ENCODE data around the gene USP32.
"Not testable (repeated sequence)": the region's sequence is repeated elsewhere in the genome, so short reads cannot be mapped to it uniquely, and the experiment has no call there.

Gene USP32

DNA sequence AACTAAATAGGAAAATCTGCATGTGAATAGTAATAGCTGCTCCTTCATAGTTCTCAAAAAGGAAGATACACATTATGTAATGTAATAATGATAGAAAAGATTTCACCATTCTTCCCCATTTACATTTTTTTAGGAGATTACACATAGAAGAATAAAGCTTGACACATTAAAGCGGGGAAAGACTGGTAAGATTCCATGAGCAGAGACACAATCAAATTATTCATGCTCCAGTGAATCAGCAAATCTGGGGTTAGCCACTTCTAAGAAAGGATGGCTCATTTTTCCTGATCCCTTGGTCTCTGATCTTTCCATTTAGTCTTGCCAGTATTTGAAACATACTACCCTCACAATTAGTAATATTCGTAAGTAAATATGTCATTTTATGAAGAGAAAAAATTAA is 160.2 kb downstream of the USP32 start:
- no peak for DNase-seq (ENCODE audit: low read depth in 2 of 2)

GRCh38 chr17:60231234-60231633 is 160.7 kb downstream of the USP32 start:
- no peak for DNase-seq (ENCODE audit: low read depth in 2 of 2)

DNA sequence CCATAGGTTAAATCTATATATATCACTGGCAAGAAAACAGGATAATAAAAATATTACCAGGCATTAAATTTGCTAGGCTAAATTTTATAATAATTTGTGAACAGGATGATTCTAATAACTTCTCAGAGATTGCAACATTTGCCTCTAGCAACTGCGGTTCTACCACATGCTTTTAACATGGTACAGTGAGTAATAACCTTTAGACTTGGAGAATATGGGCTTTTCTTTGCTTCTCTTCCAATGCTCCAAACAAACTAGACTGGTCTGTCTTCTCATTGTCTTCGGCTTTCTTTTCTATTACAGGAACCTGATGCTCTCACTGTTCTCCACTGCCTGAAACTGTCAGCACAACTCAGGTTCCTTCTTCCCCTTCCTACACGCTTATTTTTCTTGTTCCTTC is 161.6 kb downstream of the USP32 start:
- DNase-seq (ENCODE audit: low read depth in 2 of 2), result no peak

DNA sequence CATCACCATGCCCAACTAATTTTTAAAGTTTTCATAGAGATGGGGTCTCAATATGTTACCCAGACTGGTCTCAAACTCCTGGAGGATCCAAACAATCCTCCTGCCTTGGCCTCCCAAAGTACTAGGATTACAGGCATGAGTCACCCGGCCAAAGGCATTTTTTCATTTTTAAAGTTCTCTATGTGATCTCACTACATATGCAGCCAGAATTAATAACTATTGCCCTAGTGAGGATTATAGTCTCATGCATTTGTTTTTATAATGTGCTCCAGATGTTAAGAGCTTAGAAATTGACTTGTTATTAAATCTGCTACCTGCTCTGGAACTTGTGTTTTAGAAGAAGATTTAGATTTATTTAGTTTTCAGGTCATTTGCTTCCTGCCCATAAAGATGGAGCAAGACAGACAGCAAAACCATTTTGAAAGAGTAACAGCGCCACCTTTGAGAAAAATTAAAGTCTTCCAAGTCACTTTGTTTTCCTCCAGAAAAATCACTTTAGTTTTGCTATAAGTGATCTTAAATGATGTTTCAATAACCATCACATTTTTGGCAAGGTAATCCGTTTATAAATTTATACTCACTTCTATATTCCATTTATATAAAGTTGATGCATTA is 162.6 kb downstream of the USP32 start:
- DNase-seq (ENCODE audit: low read depth in 2 of 2), result no peak

DNA sequence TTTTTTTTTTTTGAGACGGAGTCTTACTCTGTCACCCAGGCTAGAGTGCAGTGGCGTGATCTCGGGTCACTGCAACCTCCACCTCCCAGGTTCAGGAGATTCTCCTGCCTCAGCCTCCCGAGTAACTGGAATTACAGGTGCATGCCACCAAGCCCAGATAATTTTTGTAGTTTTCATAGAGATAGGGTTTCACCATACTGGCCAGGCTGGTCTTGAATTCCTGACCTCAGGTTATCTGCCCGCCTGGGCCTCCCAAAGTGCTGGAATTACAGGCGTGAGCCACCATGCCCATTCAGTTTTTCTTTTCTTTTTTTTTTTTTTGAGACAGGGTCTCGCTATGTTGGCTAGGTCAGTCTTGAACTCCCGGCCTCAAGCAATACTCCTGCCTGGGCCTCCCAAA is 164.7 kb downstream of the USP32 start:
- not testable (repeated sequence) for DNase-seq (ENCODE audit: low read depth in 2 of 2)

DNA sequence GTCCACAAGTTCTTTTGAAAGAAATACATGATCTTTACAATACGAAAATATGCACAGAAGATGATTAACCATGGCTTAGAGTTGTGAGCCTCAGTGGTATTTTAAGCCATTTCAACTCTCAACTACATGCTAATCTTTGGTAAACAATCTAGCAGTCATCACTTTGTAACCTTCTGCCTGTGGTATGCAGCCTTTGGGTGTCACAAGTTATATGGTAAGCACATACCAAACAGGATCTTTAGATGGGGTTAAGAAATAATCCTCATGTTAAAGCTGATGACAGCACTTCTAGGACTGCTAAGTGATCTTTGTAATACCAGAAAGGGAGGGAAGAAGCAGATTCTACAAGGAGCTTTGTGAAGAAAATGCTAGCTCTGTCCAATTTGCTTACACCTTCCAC is 167.9 kb downstream of the USP32 start:
- no peak for DNase-seq (ENCODE audit: low read depth in 2 of 2)

- no peak for DNase-seq (ENCODE audit: low read depth in 2 of 2)
These were observed 168.5 kb downstream of the USP32 start for GRCh38 chr17:60223456-60223855.

- not testable (repeated sequence) for DNase-seq (ENCODE audit: low read depth in 2 of 2)
These were observed 173.2 kb downstream of the USP32 start for GRCh38 chr17:60218774-60219173.

DNA sequence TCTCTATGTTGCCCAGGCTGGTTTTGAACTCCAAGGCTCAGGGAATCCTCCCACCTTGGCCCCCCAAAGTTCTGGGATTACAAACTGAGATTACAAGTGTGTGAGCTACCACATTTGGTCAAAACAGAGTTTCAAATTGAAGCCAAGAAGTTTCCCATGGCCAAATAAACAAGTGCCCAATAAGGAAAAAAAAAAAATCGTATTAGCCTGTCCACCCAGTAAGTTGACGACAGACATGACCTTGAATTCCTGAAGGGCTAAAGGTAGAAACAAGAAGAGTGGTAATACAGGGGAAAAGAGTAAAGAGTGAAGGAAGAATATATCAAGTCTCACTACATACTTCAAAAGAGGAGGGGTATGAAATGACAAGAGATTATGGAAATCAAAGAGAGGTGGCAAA is 176.0 kb downstream of the USP32 start:
- not testable (repeated sequence) for DNase-seq (ENCODE audit: low read depth in 2 of 2)

GRCh38 chr17:60211282-60211681 is 180.7 kb downstream of the USP32 start:
- DNase-seq (ENCODE audit: low read depth in 2 of 2), result not testable (repeated sequence)

DNA sequence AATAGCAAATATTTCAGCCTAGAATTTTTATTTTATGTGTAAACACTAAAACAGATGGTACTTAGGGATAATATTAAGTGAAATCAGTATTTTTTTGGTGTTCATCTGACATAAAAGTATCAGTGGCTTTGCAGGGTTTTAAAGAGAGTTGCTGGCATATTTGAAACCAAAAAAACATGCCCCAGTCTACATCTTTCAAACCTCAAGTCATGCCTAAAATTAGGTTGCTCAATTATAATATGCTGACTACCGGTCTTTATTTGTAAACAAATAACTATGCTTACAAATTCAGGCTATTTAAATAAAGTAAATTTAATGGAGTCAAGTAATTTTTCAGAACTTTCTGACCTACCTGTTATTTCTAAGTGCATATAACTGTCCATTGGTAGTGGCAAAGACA is 183.6 kb downstream of the USP32 start:
- DNase-seq (ENCODE audit: low read depth in 2 of 2), result not testable (repeated sequence)

DNA sequence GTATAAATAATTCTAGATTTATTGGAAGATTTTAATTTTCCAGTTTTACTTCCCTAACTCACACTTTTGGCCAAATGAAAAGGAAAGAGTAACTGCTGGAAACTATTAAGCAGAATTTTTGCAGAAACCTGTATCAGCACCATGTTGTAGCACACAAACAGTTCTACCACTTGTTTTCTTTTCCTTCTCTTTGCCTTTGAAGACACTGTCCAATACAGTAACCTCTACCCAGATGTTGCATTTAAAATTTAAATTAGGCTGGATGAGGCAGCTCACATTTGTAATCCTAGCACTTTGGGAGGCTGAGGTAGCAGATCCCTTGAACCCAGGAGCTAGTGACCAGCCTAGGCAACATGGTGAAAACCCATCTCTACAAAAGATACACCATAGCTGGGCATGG is 186.2 kb downstream of the USP32 start:
- not testable (repeated sequence) for DNase-seq (ENCODE audit: low read depth in 2 of 2)

- not testable (repeated sequence) for DNase-seq (ENCODE audit: low read depth in 2 of 2)
These were observed 193.3 kb downstream of the USP32 start for GRCh38 chr17:60198630-60199029.

DNA sequence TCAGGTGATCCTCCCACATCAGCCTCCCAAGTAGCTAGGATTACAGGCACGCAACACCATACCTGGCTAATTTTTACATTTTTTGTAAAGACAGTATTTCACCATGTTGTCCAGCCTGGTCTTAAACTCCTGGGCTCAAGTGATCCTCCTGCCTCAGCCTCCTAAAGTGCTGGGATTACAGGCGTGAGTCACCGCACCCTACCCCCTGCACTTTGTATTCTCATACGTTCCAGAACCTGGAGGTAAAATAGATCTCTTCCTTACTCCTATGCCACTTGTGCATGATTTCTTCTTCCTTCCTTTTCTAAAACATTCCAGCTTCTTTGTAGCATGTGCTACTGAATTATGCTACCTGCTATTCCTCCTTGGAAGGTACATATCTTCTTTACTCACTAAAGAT is 197.8 kb downstream of the USP32 start:
- not testable (repeated sequence) for DNase-seq (ENCODE audit: low read depth in 2 of 2)

GRCh38 chr17:60193482-60193881 is 198.5 kb downstream of the USP32 start:
- DNase-seq (ENCODE audit: low read depth in 2 of 2), result no peak

- DNase-seq (ENCODE audit: low read depth in 2 of 2), result not testable (repeated sequence)
These were observed 198.9 kb downstream of the USP32 start for GRCh38 chr17:60193032-60193431.

GRCh38 chr17:60190032-60190431 is 201.9 kb downstream of the USP32 start:
- not testable (repeated sequence) for DNase-seq (ENCODE audit: low read depth in 2 of 2)

DNA sequence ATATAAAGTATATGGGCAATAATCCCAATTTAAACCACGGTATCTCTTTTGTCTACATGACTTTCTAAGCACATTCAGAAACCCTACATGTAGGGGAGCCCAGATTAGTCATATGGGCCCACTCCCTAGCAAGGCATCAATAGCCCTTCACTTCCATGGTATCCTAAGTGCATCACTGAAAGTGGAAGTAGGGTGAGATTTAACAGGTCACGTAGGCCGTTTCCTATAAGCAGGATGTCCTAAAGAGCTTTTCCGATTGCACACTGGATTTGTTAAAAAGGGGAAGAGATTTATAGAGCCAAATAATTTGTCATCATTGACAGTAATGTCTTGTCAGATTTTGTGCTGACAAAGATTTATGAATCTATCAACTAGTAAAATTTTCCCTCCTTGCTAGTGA is 203.2 kb downstream of the USP32 start:
- no peak for DNase-seq (ENCODE audit: low read depth in 2 of 2)

DNA sequence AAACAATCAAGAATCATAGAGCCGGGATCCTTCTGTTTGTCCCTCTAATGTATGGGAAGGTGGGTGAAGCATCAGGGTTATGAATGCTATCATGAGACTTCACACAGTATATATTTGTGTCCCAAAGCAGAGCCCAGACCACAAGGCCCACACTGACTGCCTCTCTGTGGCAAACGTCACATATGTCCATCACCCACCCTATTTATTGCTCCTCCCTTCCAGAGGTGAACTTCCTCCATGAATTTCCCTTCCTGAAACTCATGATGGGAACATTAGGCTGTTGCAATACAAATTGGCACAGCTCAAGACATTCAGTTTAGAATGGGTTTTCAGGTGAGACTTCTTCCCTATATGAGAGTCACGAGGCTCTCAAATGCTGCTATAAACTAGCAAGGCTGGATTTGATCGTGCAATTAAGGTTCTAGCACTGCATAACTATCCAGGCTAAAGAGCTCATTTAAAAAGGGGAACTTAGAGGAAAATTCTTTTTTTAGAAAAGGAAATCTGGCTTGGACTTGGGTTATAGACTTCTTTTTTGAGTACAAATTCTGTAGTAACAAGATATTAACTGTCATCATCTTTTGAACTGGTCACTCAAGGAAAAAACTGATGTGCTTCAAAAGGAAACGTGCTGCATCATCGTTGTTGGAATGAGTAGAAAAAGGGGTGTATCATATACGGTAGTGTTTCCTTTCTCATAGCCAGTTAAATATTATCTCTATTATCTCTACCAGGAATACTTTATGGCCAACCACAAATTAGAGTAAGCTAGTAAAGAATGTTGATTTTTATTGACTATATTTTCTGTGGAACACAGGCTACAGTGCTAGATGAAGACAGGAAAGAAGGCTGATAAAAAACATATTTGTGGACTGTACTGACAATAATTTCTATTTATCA is 204.8 kb downstream of the USP32 start:
- not testable (repeated sequence) for DNase-seq (ENCODE audit: low read depth in 2 of 2)

GRCh38 chr17:60186372-60186771 is 205.6 kb downstream of the USP32 start:
- not testable (repeated sequence) for DNase-seq (ENCODE audit: low read depth in 2 of 2)

DNA sequence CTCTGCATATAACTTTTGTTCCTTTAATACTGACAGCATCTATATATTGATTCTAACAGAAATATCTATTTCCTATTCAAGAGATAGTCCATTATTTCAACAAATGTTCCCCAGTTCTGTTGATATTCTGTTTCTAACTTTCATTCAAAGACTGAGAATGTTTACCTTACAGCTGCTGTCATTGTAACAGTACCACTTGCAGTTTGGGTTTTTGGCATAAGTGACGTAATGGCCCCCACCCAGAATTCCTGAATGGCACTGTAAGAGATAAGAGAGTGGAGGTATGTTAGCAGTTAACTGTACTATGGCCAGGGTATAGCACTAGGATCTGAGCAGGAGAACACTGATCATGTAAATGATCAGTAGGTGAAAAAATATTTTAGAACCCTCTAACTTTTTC is 211.6 kb downstream of the USP32 start:
- not testable (repeated sequence) for DNase-seq (ENCODE audit: low read depth in 2 of 2)

- DNase-seq (ENCODE audit: low read depth in 2 of 2), result not testable (repeated sequence)
These were observed 213.8 kb downstream of the USP32 start for GRCh38 chr17:60178180-60178579.

GRCh38 chr17:60176763-60177162 is 215.2 kb downstream of the USP32 start:
- not testable (repeated sequence) for DNase-seq (ENCODE audit: low read depth in 2 of 2)
